ENCODE results near the gene HSPA12B. TPM values are rescaled to one million over a fixed set of nuclear protein-coding genes. Genes with fewer than 3 reads are reported as not detected.

Gene HSPA12B
- total and polyA plus RNA-seq, 9 of the 15 experiments (the other 6 are each of a cell fraction or from before 2014, with no cell fraction given) = 0.03 to 0.07 TPM; not detected in 7

- 13% methylated on average over 7 of the region's 7 CpGs for WGBS (ENCODE audit: insufficient coverage, low coverage, missing lambda C conversion rate)
- DNase-seq (ENCODE audit: extremely low read depth in 1 of 4, low spot score in 3 of 4) = no peak
Observed at GRCh38 chr20:3686421-3686820, 46.1 kb upstream of the HSPA12B start.

GRCh38 chr20:3686867-3687321 lies 45.6 kb upstream of the HSPA12B start:
- Histone ChIP-seq H4K20me1 (replicated peaks; ENCODE audit: control insufficient read depth, insufficient read depth, low read length) (no peaks in the 10 kb centered on the region), H3K79me2 (ENCODE audit: control insufficient read depth, insufficient read depth, low read length) (no peaks in the 10 kb centered on the region), H3K27me3 (ENCODE audit: control insufficient read depth in 2 of 2, insufficient read depth in 2 of 2, low read length in 2 of 2) (peaks cover 0 to 5% of the 10 kb centered on the region in 2 experiments; a peak in 2 of 5 replicates), H3K4me3 (no peak overlapping the region), H3K4me2 (ENCODE audit: insufficient read depth, low read length) (no peak overlapping the region), H3K9me3 (replicated peaks; ENCODE audit: control insufficient read depth, insufficient read depth, low read depth, low read length) (no peaks in the 10 kb centered on the region), H3K27ac (ENCODE audit: extremely low read depth, low read depth, low read length) (no peak overlapping the region), H3K9me1 (ENCODE audit: control insufficient read depth, insufficient read depth, low read length) (no peaks in the 10 kb centered on the region), H3K36me3 (ENCODE audit: control insufficient read depth, insufficient read depth, low read length) (no peaks in the 10 kb centered on the region), H3K4me1 (replicated peaks in 1 of 2; ENCODE audit: control insufficient read depth in 2 of 2, insufficient read depth in 2 of 2, low read length in 2 of 2) (peaks cover 0 to 16% of the 10 kb centered on the region in 2 experiments; a peak in 3 of 5 replicates), H2AFZ (ENCODE audit: low read depth, low read length) (peak overlapping the region; percentile 32; the same call in 1 of the 2 replicates), H3K9ac (ENCODE audit: insufficient read depth in 1 of 2, low read depth in 2 of 2, low read length in 2 of 2) (no peak overlapping the region; a peak in 1 of 4 replicates)
- no peak for DNase-seq (ENCODE audit: extremely low read depth in 1 of 4, low spot score in 3 of 4)
- peak; percentile 50 for ATAC-seq
- intact Hi-C loops (cut with micrococcal nuclease) (no loop called here), in situ Hi-C loops (cut with MboI) (no loop called here)
- no peak for FAIRE-seq
- WGBS (ENCODE audit: insufficient coverage, low coverage, missing lambda C conversion rate) = 18% methylated on average over 8 of the region's 9 CpGs
- POLR2A ChIA-PET = interaction anchor here (0.6 to 0.7 kb wide), 2 partner anchors 10 to 30 kb away, joined by 3 read pairs; no protein-coding TSS in a partner anchor
- CTCF ChIA-PET (ENCODE audit: low intra/inter-chr PET ratio) = interaction anchor here (0.7 kb wide), 1 partner anchor 51 kb away, joined by 4 read pairs; no protein-coding TSS in a partner anchor
- no TSS peak for BruUV-seq (replicated peaks)
- no peak for TF ChIP-seq ZNF584 (CRISPR knock-in tag; IDR thresholded peaks at IDR 0.05; ENCODE audit: low read depth)
- TF ChIP-seq ZFPM2 (CRISPR knock-in tag; IDR thresholded peaks at IDR 0.05) = no peak
- TF ChIP-seq, protein P1, sequence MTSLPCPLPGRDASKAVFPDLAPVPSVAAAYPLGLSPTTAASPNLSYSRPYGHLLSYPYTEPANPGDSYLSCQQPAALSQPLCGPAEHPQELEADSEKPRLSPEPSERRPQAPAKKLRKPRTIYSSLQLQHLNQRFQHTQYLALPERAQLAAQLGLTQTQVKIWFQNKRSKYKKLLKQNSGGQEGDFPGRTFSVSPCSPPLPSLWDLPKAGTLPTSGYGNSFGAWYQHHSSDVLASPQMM (CRISPR knock-in tag; IDR thresholded peaks at IDR 0.05) = no peak
- no peak for TF ChIP-seq MIER1 (IDR thresholded peaks at IDR 0.05; ENCODE audit: low read depth)
- no peak for TF ChIP-seq DDX20 (tag; IDR thresholded peaks at IDR 0.05; ENCODE audit: low read depth)
- TF ChIP-seq ZNF280B (CRISPR knock-in tag; IDR thresholded peaks at IDR 0.05) = no peak
- TF ChIP-seq CEBPG (CRISPR knock-in tag; IDR thresholded peaks at IDR 0.05) = no peak
- TF ChIP-seq CEBPG (tag; conservative IDR thresholded peaks at IDR 0.05 in 1 of 2, IDR thresholded peaks at IDR 0.05 in 1 of 2) = 0 out of 4 replicates have a peak, but pooled peaks of 1 of the 2 experiments have one; percentile 38
- no peak for TF ChIP-seq TSC22D4 (tag; IDR thresholded peaks at IDR 0.05)
- no peak for TF ChIP-seq BACH1 (tag; IDR thresholded peaks at IDR 0.05)
- no peak for TF ChIP-seq THRAP3 (IDR thresholded peaks at IDR 0.05; ENCODE audit: borderline replicate concordance)
- no peak for TF ChIP-seq FOXJ3 (CRISPR knock-in tag; IDR thresholded peaks at IDR 0.05)
- no peak for TF ChIP-seq ZNF551 (CRISPR knock-in tag; IDR thresholded peaks at IDR 0.05)

More at GRCh38 chr20:3686421-3686820, 46.1 kb upstream of the HSPA12B start:
- Histone ChIP-seq H3K27ac (ENCODE audit: extremely low read depth, low read depth, low read length) (no peak overlapping the region), H3K9me3 (replicated peaks; ENCODE audit: control insufficient read depth, insufficient read depth, low read depth, low read length) (no peaks in the 10 kb centered on the region), H3K9me1 (ENCODE audit: control insufficient read depth, insufficient read depth, low read length) (no peaks in the 10 kb centered on the region), H3K79me2 (ENCODE audit: control insufficient read depth, insufficient read depth, low read length) (no peaks in the 10 kb centered on the region), H4K20me1 (replicated peaks; ENCODE audit: control insufficient read depth, insufficient read depth, low read length) (no peaks in the 10 kb centered on the region), H3K4me1 (replicated peaks in 1 of 2; ENCODE audit: control insufficient read depth in 2 of 2, insufficient read depth in 2 of 2, low read length in 2 of 2) (peaks cover 0 to 20% of the 10 kb centered on the region in 2 experiments; a peak in 3 of 5 replicates), H3K9ac (ENCODE audit: insufficient read depth in 1 of 2, low read depth in 2 of 2, low read length in 2 of 2) (no peak overlapping the region), H3K36me3 (ENCODE audit: control insufficient read depth, insufficient read depth, low read length) (no peaks in the 10 kb centered on the region), H3K4me3 (no peak overlapping the region), H2AFZ (ENCODE audit: low read depth, low read length) (no peak overlapping the region), H3K27me3 (ENCODE audit: control insufficient read depth in 2 of 2, insufficient read depth in 2 of 2, low read length in 2 of 2) (peaks cover 0 to 5% of the 10 kb centered on the region in 2 experiments; a peak in 2 of 5 replicates), H3K4me2 (ENCODE audit: insufficient read depth, low read length) (no peak overlapping the region)
- FAIRE-seq (no peak), ATAC-seq (no peak)
- CTCF ChIA-PET (ENCODE audit: low intra/inter-chr PET ratio) = no interaction called here
- TF ChIP-seq ZNF212 (CRISPR knock-in tag; IDR thresholded peaks at IDR 0.05) (no peak), TCF3 (CRISPR knock-in tag; IDR thresholded peaks at IDR 0.05) (no peak)
- POLR2A ChIA-PET = interaction anchor here (0.6 kb wide), 1 partner anchor 31 kb away, joined by 3 read pairs; no protein-coding TSS in a partner anchor
- intact Hi-C loops (cut with micrococcal nuclease) = no loop called here
- in situ Hi-C loops (cut with MboI) = no loop called here
- BruUV-seq (replicated peaks) = no TSS peak

All from K562 (cell line).